HG03025 (cell line): ENCODE results near the gene OTUD5.

Experiments used
- ATAC-seq: cut with Tn5 transposase; IDR thresholded peaks from one replicate; pipeline ENCODE4 v1.9.1; 2021; ENCODE audit warnings: mild to moderate bottlenecking, moderate library complexity; ENCODE audit not compliant: unreplicated experiment, low FRiP score

OTUD5 gene

GRCh38 chrX:48938721-48939425 is 18.5 kb downstream of the OTUD5 start:
- ATAC-seq: peak; percentile 48

- peak; percentile 49 for ATAC-seq
Measured at GRCh38 chrX:48937054-48937907, 20.1 kb downstream of the OTUD5 start.

- no peak for ATAC-seq
Measured at GRCh38 chrX:48936429-48937053, 20.9 kb downstream of the OTUD5 start.

GRCh38 chrX:48935301-48935670 is 22.1 kb downstream of the OTUD5 start:
- no peak for ATAC-seq

GRCh38 chrX:48934581-48935300 is 22.7 kb downstream of the OTUD5 start:
- no peak for ATAC-seq

- peak; percentile 40 for ATAC-seq
Measured at GRCh38 chrX:48933757-48934156, 23.6 kb downstream of the OTUD5 start.

- ATAC-seq: no peak
Measured at GRCh38 chrX:48927736-48928382, 29.5 kb downstream of the OTUD5 start.

- ATAC-seq: no peak
Measured at GRCh38 chrX:48927123-48927522, 30.3 kb downstream of the OTUD5 start.

GRCh38 chrX:48924270-48924669 is 33.1 kb downstream of the OTUD5 start:
- ATAC-seq: no peak

GRCh38 chrX:48923771-48924170 is 33.6 kb downstream of the OTUD5 start:
- no peak for ATAC-seq

GRCh38 chrX:48920718-48921104 is 36.7 kb downstream of the OTUD5 start:
- no peak for ATAC-seq

- ATAC-seq: no peak
Measured at GRCh38 chrX:48919947-48920717, 37.3 kb downstream of the OTUD5 start.

GRCh38 chrX:48919360-48919841 is 38.0 kb downstream of the OTUD5 start:
- ATAC-seq: no peak

GRCh38 chrX:48918643-48919340 is 38.6 kb downstream of the OTUD5 start, which contains the start of gene PIM2:
PIM2 (minus strand) TSS chrX:48919024; CDS start chrX:48918834, 190 bp downstream.
- ATAC-seq: peak; percentile 58

- no peak for ATAC-seq
Measured at GRCh38 chrX:48918301-48918642, 39.1 kb downstream of the OTUD5 start.

- ATAC-seq: no peak
Measured at GRCh38 chrX:48917139-48918001, 40.0 kb downstream of the OTUD5 start.

- ATAC-seq: no peak
Measured at GRCh38 chrX:48914593-48915493, 42.6 kb downstream of the OTUD5 start.
